ENCODE measurements around the gene ALG12.

Gene ALG12

DNA sequence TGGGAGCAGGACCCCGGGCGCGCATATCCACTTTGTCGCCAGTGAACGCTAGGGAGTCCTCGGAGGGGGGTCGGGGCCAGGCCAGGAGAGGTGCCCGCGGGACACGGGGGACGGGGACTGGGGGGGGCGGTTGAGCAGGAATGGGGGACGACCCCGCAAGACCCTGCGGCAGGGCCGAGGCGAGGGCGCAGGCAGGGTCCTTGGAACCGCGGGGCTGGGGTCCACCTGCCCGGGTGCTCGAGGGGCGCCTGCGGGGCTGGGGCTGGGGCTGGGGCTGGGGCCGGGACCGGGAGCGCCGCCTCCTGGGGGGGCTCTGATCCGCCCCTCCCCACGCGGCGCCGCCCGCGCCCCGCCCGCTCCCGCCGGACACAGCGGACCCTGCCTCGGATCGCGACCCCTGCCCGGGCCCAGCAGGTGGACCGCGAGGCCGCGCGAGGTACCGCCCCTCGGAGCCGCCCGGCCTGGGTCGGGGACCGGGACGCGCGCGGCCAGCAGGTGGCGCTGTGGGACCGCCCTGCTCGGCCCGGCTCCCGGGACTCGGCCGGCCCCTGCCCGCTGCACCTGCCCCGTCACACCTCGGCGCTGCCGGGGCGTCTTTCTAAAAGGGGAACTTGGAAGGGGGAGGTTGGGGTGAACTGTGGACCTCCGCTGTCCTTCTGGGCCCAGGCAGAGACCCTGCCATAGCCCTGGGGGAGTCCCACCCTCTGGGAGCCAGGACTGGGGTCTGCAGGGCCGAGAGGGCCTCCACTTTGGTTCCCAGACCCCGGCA lies 11.2 kb upstream of the ALG12 start:
- no peak for DNase-seq

DNA sequence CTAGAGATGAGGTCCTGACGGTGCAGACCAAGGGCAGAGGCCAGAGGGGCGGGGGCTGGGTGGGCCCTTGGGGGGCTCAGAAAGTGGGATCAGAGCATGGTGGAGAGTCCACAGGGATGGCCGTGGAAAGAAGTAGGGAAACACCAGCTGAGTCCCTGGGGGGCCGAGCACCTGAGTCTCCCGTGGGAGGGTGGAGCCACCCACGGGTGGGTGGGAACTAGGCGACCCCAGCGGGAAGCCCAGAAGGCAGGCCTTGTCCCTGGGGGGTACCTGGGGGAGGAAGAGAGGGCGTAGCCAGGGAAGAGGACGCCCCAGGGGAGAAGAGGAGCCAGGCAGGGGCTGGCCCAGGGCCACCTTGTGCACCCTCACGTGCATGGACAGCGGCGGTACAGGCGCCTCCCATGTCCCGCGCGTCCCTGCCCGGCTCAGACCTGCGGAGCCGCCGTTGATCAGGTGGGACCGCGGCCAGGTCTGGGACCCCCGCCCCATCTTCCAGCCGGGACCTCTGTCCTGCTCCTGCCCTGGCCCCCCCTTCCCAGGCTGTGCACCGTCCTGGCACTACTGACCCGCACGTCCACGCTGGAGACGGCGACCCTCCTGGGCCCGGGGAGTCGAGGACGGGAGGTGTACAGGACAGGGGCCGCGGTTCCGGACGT lies 10.4 kb upstream of the ALG12 start:
- no peak for DNase-seq

DNA sequence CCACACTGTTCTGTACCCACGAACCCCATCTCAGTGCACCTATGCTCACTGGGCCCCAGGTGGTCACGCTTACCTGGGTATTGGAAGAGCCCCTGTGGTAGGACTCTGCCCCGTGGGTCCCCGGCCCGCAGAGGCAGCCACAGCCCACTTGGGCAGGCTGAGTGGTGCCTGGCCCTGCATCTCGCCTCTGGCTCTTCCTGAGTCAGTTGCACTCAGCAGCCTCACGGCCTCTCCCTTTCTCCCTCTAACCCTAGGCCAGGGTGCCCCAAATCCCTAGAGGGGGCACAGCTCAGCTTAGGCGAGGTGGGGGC lies 9.9 kb upstream of the ALG12 start:
- no peak for DNase-seq

DNA sequence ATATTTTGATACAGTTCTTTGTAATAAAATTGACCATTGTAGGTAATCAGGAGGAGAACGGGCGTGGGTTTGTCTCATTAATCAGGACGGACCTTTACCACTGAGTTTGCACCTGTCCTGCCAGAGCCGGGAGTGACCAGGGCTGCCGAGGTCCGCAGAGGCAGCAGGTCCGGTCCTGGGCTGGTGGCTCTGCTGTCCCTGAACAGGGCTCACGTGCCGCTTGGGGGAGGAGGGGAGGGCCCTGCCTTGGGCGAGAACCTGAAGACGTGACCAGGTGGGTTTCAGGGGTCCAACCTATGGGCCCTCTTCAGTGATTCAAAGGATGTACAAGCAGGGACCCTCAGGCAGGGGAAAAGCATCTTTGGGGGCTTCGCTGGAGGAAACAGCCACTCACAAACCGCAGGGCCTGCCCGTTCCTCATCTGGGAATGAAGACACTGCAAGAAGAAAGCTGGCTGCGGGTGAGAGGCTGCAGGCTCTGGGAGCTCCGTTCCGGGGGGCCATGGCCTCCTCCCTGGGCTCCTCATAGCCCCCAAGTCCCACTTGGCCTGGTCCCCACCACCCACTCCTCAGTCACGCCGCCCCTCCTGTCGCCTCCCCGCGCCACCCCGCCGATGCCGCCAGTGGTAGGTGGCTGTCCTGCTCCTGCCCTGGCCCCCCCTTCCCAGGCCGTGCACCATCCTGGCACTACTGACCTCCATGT lies 9.4 kb upstream of the ALG12 start:
- no peak for DNase-seq

DNA sequence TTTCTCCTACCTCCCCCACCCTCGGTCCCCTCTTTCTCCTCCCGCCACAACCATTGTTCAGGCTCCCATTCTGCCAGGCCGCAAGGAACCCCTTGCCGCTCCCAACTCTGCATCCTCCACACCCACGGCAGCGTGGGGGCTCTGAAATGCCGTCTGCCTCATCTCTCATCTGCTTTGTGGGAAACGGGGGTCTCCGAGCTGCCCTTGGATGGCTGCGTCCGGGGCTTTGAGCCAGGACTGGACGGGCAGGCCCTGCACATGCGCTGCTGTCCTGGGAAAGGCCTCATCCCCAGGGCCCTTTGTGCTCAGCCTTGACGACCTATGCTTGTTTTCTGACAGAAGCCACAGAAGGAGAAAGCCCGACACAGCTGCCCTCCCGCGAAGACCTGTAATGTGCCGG lies 8.7 kb upstream of the ALG12 start:
- no peak for DNase-seq

DNA sequence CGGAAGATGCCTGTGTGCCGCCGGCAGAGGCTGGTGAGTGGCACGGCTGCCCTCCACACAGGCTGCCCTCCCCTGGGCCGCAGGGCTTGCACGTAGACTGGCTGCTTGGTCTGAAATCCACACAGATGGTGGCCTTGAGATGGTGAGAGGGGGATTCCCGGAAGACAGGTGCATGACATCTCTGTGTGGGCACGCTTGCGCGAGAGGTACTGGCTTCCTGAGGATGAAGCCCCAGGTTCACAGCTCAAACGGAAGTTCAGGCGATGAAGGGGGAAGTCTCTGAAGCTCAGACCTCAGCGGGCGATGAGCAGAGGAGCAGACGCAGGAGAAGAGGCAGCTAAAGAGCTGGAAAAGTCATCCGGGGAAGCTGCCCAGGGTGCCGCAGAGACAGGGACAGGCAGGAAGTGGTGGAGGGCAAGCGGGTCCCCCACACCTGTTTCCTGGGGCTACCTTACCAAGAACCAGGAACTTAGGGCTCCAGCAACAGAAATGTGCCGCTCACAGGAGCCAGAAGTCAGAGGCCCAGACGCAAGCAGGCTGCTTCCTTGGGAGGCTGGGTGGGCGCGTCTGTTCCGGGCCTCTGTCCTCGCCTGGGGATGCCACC lies 7.4 kb upstream of the ALG12 start:
- DNase-seq: no peak

DNA sequence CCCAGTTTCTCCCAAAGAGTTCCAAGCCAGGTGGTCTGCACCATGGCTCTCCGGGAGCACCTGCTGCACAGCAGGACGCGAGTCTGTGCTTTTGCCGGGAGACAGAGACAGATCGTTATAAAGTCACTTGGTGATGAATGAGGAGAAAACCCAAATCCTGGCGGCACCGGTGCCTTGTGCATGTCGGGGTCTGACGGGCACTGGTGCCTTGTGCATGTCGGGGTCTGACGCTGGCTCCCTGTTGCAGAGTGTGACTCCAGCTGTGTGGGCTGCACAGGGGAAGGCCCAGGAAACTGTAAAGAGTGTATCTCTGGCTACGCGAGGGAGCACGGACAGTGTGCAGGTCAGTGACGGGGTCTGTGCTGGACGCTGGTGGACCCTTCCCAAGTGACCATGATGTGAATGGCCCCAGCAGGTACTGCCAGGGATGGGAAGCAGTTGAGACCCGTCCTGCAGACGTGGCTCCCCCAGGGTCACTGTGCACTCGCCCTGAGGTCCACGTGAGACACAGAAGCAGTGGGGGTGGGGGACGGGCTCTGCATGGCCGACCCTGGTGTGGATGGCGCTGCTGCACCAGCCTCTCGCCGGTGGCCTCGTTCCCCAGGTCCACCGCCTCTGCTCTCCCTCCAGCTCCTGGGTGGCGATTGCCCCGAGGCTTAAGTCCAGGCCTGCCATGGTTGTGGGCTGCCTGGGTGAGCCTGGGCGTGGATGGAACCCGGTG lies 6.0 kb upstream of the ALG12 start:
- no peak for DNase-seq

DNA sequence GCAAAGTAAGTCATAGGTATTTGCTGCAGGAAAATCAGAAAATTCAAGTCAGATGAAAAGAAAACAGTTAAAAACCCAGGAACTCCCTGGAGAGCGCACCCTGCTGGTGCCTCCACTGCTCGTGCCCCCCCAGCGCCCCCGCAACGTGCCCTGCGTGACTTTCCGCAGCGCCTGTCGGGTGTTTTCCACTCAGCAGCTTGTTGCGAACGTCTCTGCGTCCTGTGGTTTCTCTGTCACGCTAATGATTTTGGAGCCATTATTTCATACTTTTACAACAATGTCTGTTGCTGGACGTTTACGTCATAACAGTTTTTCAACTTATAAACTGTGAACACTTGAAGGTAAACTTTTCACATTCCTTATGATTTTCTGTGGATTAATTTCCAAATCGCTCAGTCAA lies 5.2 kb upstream of the ALG12 start:
- no peak for DNase-seq

DNA sequence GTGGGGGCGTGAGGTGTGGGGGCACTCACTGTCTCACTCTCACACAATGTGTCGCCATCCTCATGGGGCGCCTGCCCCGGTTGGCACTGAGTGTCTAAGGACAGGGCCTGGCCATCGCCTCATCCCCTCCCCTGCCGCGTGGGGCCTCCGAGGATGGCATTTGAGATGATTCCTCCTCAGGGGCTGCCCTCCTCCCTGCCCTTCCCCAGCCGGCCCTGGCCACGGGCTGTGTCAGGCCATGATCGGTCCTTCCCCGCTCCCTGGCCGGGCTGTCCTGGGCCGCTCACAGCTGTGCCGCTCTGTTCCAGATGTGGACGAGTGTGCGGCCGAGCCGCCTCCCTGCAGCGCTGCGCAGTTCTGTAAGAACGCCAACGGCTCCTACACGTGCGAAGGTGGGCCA lies 4.7 kb upstream of the ALG12 start:
- no peak for DNase-seq

DNA sequence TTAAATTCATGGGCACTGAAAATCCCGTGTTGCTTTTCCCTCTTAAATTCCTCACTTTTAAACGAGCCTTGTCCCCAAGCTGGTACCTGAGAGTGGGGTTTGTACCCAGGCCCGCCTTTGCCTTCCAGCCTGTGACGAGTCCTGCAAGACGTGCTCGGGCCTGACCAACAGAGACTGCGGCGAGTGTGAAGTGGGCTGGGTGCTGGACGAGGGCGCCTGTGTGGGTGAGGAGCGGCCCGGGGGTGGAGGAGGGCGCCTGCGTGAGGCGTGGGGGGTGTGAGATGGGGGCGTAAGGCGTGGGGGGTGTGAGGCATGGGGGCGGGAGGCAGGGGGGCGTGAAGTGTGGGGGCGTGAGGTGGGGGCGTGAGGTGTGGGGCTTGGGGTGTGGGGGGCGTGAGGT lies 4.2 kb upstream of the ALG12 start:
- DNase-seq: no peak

DNA sequence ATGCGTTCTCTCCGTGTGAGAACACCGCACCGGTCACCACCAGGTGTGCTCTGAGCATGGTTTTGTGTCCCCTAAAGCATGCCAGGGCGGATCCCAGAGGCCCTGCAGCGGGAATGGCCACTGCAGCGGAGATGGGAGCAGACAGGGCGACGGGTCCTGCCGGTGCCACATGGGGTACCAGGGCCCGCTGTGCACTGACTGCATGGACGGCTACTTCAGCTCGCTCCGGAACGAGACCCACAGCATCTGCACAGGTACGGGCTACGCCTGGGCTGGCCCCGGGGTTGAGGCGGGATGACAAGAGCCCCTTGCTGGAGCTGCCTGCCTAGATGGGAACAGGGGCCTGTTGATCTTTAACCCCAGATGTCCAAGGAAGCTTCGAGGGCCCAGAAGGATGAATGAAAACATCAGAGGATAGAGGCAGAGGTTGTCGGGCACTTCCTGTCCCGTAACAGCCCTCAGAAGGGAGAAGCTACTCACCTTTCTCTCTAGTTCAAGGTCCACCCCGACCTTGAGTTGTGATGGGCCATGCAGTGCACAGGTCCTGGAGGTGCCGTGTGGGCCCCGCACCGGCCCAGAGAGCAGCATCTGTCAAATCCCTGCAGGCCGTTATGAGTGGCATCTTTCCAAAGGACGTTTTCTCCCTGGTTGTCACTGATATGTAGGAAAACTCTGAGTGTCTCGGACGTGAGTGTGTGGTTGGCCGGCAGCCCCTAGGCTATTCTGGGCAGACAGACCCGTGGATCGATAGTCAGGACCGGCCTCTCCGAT lies 3.5 kb upstream of the ALG12 start:
- no peak for DNase-seq

DNA sequence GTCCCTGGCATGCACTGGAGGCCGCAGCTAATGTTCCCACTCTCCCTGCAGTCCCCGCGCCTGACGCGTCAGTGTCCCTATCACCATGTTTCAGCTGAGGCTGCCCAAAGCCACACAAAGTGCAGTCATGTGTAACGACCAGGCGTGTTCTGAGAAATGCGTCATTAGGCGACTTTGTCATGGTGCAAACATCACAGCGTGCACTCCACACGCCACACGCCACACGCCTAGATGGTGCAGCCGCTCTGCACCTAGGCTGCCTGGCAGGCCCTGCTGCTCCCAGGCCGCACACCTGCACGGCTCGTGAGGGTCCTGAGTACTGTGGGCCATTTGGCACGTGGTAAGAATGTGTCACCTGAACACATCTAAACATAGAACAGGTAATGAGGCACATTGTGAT lies 2.6 kb upstream of the ALG12 start:
- no peak for DNase-seq

DNA sequence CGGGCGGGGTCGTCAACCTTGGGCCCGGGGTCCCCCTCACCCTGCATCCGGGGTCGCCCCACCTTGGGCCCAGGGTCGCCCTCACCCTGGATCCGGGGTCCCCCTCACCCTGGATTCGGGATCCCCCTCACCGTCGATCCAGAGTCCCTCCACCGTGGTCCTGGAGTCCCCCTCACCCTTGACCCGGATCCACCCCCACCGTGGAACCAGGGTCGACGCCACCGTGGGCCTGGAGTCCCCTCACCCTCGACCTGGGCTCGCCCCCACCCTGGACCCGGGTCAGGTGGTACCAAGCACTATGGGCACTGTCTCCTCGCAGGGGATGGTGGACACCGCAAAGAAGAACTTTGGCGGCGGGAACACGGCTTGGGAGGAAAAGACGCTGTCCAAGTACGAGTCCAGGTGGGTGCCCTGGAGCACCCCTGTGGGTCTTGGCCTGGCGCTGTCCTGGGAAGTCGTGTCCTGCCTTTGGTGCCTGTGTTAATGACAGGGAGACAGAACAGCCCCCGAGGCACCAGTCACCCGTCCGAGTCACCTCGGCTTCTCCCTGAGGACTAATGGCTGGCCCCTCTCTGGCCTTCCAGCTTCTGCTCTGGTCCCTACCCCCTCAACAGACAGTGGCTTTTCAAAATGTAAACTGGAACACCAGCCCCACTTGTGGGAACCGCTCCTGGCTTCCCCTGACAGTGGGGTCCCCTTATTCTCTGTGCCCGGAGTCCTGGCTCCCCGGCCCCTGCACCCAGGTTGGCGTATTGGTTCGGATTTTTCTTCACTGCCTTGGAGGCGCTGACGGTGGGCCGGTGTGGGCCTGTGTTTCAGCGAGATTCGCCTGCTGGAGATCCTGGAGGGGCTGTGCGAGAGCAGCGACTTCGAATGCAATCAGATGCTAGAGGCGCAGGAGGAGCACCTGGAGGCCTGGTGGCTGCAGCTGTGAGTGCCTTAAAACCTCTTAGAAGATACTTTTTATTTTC lies 958 bp upstream of the ALG12 start:
- no peak for DNase-seq

DNA sequence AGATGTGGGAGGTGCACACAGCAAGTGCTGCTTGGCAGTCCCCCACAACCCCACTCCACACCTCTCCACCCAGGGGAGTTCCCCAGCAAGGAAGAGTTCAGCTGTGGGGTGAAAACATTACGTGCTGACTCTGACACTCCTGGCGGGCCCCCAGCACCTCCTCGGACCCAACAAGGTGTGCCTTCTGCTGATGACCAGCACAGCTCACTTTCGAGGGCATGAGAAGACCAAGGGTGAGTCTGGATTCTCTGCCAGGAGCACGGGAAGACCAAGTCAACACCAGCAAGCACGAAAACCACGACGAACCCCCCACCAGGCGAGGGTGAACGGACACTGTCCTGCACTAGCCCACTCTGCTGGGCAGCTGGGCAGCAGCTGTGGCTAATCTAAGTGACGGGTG lies 1.4 kb downstream of the ALG12 start:
- no peak for DNase-seq

DNA sequence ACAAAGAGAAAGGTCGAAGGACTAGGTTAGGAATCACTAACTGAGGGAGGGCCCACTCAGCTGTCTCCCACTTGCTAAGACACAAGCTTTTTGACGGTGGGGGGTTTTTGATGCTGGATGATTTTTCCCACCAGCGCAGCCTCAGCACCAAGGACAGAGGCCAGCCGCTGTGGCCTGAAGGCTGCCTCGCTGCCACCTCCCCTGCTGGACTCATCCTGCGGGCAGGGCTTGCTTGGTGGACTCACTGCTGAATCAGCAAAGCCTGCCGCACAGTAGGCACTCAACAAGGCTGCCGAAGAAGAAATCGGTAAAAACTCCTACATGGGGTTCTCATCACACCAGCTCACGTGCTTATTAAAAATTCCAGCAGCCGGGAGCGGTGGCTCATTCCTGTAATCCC lies 2.6 kb downstream of the ALG12 start:
- DNase-seq: no peak

DNA sequence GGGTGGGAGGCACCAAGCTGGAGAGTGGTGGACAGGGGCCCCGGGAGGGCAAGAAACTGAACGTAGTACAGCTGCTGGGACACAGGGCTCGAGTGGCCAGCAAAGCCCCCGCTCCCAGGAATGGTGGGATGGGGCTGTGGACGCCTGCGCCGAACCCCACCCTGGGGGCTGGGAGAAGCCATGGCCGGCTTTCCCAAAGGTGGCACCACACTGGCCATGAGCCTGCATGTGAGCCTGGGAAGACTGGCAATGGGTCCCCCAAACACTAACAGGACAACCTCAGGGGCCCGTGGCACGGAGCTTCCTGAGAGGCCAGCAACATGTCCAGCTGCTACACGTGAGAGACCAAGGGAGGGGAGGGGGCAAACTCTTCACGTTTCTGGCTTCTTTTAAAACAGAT lies 4.0 kb downstream of the ALG12 start:
- no peak for DNase-seq

DNA sequence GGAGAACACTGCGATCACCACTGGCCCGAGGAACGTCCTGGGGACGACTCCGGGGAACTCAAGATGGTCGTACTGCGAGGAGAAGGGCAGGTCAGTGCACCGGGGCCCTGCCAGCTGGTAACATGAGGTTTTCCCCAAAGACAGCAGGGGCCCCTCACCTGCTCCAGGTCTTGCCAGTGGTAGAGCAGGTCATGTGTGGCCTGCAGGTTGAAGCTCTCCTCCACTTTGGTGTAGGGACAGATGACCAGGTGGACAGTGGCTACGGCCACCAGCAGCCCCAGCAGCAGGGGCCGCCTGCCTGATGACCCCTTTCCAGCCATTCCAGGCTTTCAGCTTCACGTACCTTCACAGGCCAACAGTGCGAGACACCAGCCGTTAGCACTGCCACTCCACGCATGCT lies 4.8 kb downstream of the ALG12 start:
- DNase-seq: no peak

DNA sequence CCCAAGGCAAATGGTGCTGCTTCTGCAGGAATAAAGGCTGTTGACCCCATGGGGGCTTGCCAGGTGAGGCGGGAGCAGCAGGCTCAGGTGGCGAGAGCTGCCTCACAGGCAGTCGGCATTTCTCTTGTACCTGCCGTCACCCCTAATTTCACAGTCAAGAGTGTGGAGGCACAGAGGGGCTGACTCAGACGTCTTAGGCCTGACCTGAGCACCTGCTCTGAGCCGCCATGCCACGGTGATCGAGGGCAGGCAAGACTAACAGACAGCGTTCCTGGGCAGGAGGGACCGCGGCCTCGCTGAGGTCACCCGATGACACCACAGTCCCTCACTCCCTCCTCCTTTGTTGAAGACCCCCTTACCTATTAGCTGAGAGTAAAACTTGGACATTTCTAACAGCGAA lies 5.2 kb downstream of the ALG12 start:
- no peak for DNase-seq

DNA sequence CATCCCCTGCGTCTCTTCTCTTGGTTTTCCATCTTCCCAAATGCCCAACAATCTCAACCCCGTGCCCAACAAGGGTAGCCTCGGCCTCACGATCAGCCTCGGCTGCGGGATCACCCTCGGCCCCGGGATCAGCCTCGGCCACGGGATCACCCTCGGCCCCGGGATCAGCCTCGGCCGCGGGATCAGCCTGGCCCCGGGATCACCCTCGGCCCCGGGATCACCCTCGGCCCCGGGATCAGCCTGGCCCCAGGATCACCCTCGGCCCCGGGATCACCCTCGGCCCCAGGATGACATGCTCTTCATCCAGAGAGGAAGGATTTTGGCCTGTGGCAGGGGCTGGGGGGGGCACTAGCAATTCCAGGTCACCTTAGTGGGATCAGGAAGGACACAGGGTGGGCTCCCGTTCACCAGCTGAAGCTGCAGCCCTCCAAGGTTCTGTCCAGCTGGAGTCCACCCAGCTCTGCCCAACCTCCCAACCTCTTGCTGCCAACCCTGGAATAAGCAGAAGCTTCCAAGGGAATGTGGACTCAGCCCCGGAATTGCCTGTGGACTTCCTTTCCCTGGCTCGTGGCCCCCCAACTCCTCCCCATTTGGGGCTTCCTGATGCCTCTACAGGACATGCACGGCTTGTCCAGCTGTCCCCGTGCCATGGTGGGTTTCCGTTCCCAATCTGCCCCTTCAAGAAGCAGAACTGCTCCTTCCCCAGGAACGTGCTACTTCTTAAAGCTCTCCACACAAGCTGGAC lies 6.2 kb downstream of the ALG12 start:
- no peak for DNase-seq

All from SHP77 treated with DMSO at 0.1 percent for 48 hours (cell line).